Lung (tissue), 12 donors: Measurements from ENCODE around the gene NUCKS1. TPM values are rescaled to one million over a fixed set of nuclear protein-coding genes. Genes with fewer than 3 reads are reported as not detected.

Experiments
- ATAC-seq: fragments of 200-7000 bp; cut with Tn5 transposase; one replicate; pipeline ENCODE4 v1.9.1; 2020; ENCODE audit warnings: moderate number of reproducible peaks; ENCODE audit not compliant: insufficient read depth, low FRiP score
- DNase-seq, 3 donors: peaks; one replicate each; pipeline ENCODE4 v3.0.0-alpha.2; 2013 to 2017
- H3K27ac ChIP-seq, 2 donors: one replicate each; pipeline ENCODE4 v1.5.1; 2013; ENCODE audit warnings: mild to moderate bottlenecking in 2 of 2, moderate library complexity in 2 of 2, control low read depth in 1 of 2, inconsistent platforms in 1 of 2, low read depth in 1 of 2, low read length in 1 of 2
- H3K27me3 ChIP-seq, 3 donors: one replicate each; pipeline ENCODE4 v1.5.1; 2013; ENCODE audit warnings: low read length in 2 of 3; ENCODE audit not compliant: control insufficient read depth in 3 of 3, insufficient read depth in 3 of 3
- H3K36me3 ChIP-seq, 4 donors: one replicate each; pipeline ENCODE4 v1.5.1; 2013; ENCODE audit warnings: low read length in 4 of 4, mild to moderate bottlenecking in 1 of 4, moderate library complexity in 1 of 4; ENCODE audit not compliant: control insufficient read depth in 4 of 4, insufficient read depth in 4 of 4
- H3K4me1 ChIP-seq, 5 donors: one replicate each; pipeline ENCODE4 v1.5.1; 2013; ENCODE audit warnings: low read length in 5 of 5, mild to moderate bottlenecking in 2 of 5, moderate library complexity in 1 of 5; ENCODE audit not compliant: control insufficient read depth in 5 of 5, insufficient read depth in 5 of 5
- H3K4me3 ChIP-seq: one replicate; pipeline ENCODE4 v1.5.1; 2013; ENCODE audit warnings: mild to moderate bottlenecking, control low read depth, moderate library complexity
- H3K9ac ChIP-seq, 2 donors: one replicate each; pipeline ENCODE4 v1.5.1; 2013; ENCODE audit warnings: low read length in 2 of 2, control low read depth in 1 of 2; ENCODE audit not compliant: insufficient read depth in 1 of 2
- H3K9me3 ChIP-seq, 4 donors: one replicate each; pipeline ENCODE4 v1.5.1; 2013; ENCODE audit warnings: low read length in 3 of 4, mild to moderate bottlenecking in 1 of 4, moderate library complexity in 1 of 4; ENCODE audit not compliant: control insufficient read depth in 4 of 4, insufficient read depth in 3 of 4
- CTCF ChIP-seq: IDR thresholded peaks from 2 replicates; pipeline ENCODE4 v1.5.1; 2012; ENCODE audit warnings: mild to moderate bottlenecking; ENCODE audit errors: control extremely low read depth, extremely low read depth
- WGBS, 2 donors: extraction: QIAGEN DNeasy Blood & Tissue Kit; methylation state at CpG; one replicate each; pipeline ENCODE4 v1.1.7; 2013; 5-methylcytosine and 5-hydroxymethylcytosine counted together
- polyA plus RNA-seq, 2 donors: library from polyadenylated mRNA; stranded (reverse); fragments of 200-250 nt; gene quantifications; one replicate each; pipeline ENCODE4 v1.2.1, GENCODE V29; 2013
- total RNA-seq, 2 donors: library from RNA; depleted of rRNA in 1 of 2; stranded (reverse); fragments of >200 nt in 1 of 2; gene quantifications; one replicate each; pipeline ENCODE4 v1.2.1, GENCODE V29; 2014 to 2021
- donor health status: control.
- donor health status: control.
- donor health status: Bipolar disorder and iron deficiency.
- donor health status: healthy.
- donor health status: DM: yes; HTN: yes; CAD: no.

The NUCKS1 gene
- total and polyA plus RNA-seq, 4 donors, result 28.6 to 285 (median 82.6) TPM

GRCh38 chr1:205709059-205709398, 41.0 kb downstream of the NUCKS1 start:
- WGBS, 2 donors, result 54 to 57% methylated on average over 4 of the region's 4 CpGs
- peaks cover 0 to 18% (median 13%) of the 10 kb centered on the region in 5 donors for H3K4me1 ChIP-seq
- H3K36me3 ChIP-seq, result peaks cover 0 to 4% (median 2%) of the 10 kb centered on the region in 4 donors
- no peak for ATAC-seq
- DNase-seq, result no peak
- no peak overlapping the region for H3K4me3 ChIP-seq
- no peak for TF ChIP-seq CTCF
- H3K9me3 ChIP-seq, result no peaks in the 10 kb centered on the region
- no peaks in the 10 kb centered on the region for H3K27me3 ChIP-seq
- H3K27ac ChIP-seq, result no peak overlapping the region
- no peak overlapping the region for H3K9ac ChIP-seq

- Histone ChIP-seq H3K27me3 (no peaks in the 10 kb centered on the region), H3K27ac (peak overlapping the region in 1 of 2 donors; percentile 6), H3K4me3 (no peak overlapping the region), H3K9me3 (no peaks in the 10 kb centered on the region), H3K9ac (no peak overlapping the region), H3K36me3 (peaks cover 0 to 4% (median 2%) of the 10 kb centered on the region in 4 donors), H3K4me1 (peaks cover 0 to 20% (median 13%) of the 10 kb centered on the region in 5 donors)
- DNase-seq (peak in 1 of 3 donors; percentile 52), ATAC-seq (no peak)
- 43 to 70% methylated on average over 6 of the region's 6 CpGs for WGBS, 2 donors
- TF ChIP-seq CTCF, result no peak
Measured at GRCh38 chr1:205706601-205707502, 43.1 kb downstream of the NUCKS1 start.

GRCh38 chr1:205704903-205705302, 45.1 kb downstream of the NUCKS1 start:
- Histone ChIP-seq H3K36me3 (peaks cover 0 to 4% (median 2%) of the 10 kb centered on the region in 4 donors), H3K4me1 (peaks cover 3 to 32% (median 13%) of the 10 kb centered on the region in 5 donors), H3K27ac (no peak overlapping the region), H3K9ac (no peak overlapping the region), H3K4me3 (no peak overlapping the region), H3K9me3 (no peaks in the 10 kb centered on the region), H3K27me3 (no peaks in the 10 kb centered on the region)
- 33 to 60% methylated on average over 2 of the region's 2 CpGs for WGBS, 2 donors
- DNase-seq (no peak), ATAC-seq (no peak)
- TF ChIP-seq CTCF, result no peak
